Sigmoid colon (tissue), 3 donors: ENCODE data around the gene FOXN3.

Experiments used
- POLR2A ChIP-seq, 2 donors: fragments of 450-650 bp; IDR thresholded peaks; one replicate each; pipeline ENCODE4 v1.6.1; 2016; ENCODE audit warnings: antibody characterized with exemption in 2 of 2, mild to moderate bottlenecking in 2 of 2, moderate library complexity in 2 of 2
- TF ChIP-seq, protein P1 (sequence below), 4 experiments: fragments of 450-650 bp in 3 of 4; fragments of 200-600 bp in 1 of 4; IDR thresholded peaks; one replicate each; pipeline ENCODE4 v1.5.1; 2016 to 2019; ENCODE audit warnings: antibody characterized with exemption in 4 of 4, mild to moderate bottlenecking in 3 of 4, moderate library complexity in 2 of 4

DNA sequence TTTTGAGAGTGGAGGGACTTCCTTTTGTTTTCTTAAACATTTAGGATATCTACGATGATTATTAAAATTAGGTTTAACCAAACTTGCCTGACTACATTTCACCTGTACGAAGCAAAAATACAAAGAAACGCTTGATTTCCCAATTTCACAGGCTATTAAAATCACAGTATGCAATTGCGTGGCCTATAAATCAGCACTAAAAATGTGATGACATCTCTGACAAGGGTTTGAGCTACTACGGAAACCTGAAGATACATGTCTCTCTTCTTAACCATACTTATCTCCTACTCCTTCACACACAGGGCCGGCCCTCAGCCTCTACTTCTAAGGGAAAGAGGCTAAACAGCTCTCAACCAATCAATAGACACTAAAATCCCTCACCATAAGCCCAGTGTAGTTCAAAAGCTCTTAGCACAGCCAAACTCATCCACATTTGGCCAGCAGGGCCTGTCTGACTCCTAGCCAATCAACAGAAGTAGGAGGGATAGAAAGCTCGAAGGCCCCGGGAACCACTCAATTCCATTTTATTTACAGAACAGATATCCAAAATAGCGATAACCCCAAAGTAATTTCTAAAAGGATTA, 137.3 kb downstream of the FOXN3 start:
- TF ChIP-seq POLR2A (IDR thresholded peaks at IDR 0.05): no peak
- TF ChIP-seq, protein P1, sequence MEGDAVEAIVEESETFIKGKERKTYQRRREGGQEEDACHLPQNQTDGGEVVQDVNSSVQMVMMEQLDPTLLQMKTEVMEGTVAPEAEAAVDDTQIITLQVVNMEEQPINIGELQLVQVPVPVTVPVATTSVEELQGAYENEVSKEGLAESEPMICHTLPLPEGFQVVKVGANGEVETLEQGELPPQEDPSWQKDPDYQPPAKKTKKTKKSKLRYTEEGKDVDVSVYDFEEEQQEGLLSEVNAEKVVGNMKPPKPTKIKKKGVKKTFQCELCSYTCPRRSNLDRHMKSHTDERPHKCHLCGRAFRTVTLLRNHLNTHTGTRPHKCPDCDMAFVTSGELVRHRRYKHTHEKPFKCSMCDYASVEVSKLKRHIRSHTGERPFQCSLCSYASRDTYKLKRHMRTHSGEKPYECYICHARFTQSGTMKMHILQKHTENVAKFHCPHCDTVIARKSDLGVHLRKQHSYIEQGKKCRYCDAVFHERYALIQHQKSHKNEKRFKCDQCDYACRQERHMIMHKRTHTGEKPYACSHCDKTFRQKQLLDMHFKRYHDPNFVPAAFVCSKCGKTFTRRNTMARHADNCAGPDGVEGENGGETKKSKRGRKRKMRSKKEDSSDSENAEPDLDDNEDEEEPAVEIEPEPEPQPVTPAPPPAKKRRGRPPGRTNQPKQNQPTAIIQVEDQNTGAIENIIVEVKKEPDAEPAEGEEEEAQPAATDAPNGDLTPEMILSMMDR (IDR thresholded peaks at IDR 0.05): no peak
